DOHH2 (cell line): ENCODE data around the gene NUDT6.

ENCODE experiments used
- CTCF ChIP-seq: fragments of 200-600 bp; sonication (generic); IDR thresholded peaks from one replicate; pipeline ENCODE4 v1.5.1; 2014; ENCODE audit warnings: antibody characterized with exemption, mild to moderate bottlenecking, low read depth, low read length; ENCODE audit not compliant: poor library complexity, severe bottlenecking
- EZH2phosphoT487 ChIP-seq: fragments of 200-600 bp; sonication (generic); IDR thresholded peaks from 2 replicates; pipeline ENCODE4 v1.6.1; 2017; ENCODE audit warnings: borderline replicate concordance, mild to moderate bottlenecking, antibody characterized with exemption, low read length, moderate library complexity, mixed read lengths

- TF ChIP-seq CTCF (no peak), EZH2phosphoT487 (no peak)
Measured at GRCh38 chr4:122875949-122876348, 46.4 kb downstream of the NUDT6 start.
